HPDE6-E6E7 (cell line): ENCODE data around the gene PDE7B.

Experiments used
- DNase-seq: peaks from one replicate; pipeline ENCODE4 v3.0.0; 2011; ENCODE audit warnings: missing footprints; ENCODE audit errors: extremely low spot score

PDE7B gene

DNA sequence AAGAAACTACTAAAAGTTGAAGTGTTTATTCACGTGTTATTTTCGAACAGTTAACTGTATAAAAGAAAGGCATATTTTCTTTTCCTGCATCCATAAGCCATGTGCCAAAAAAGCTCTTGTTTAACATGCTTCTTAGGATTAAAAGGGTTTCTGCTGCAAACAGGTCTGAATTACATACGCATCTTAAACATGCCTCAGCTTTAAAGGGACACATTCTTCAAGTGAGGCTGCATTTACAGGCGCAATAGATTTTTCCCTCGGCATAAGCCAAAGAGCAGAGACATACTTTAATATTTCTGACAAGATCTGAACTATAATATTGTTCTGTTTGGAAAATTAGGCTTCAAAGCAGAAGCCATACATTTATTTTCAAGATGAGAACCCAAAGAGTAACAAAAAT, 39.4 kb downstream of the PDE7B start:
- DNase-seq = no peak

DNA sequence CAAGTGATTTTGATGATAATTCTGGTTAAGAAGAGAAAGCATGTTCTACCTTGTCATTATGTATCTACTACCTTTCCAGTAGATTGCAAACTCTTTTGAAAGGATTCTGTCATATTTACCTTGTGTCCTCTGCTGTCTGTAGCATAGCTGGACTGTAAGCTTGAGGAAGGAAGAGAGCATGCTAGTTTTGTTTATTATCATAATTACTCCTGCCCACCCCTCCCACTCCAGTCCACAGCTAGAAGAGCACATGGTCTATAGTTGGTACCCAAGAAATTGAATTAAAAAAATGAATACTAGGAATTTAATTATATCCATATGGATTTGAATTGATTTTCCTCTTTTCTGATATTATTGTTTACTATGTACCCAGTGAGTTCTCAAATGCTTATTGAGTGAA, 40.2 kb downstream of the PDE7B start:
- DNase-seq = no peak

DNA sequence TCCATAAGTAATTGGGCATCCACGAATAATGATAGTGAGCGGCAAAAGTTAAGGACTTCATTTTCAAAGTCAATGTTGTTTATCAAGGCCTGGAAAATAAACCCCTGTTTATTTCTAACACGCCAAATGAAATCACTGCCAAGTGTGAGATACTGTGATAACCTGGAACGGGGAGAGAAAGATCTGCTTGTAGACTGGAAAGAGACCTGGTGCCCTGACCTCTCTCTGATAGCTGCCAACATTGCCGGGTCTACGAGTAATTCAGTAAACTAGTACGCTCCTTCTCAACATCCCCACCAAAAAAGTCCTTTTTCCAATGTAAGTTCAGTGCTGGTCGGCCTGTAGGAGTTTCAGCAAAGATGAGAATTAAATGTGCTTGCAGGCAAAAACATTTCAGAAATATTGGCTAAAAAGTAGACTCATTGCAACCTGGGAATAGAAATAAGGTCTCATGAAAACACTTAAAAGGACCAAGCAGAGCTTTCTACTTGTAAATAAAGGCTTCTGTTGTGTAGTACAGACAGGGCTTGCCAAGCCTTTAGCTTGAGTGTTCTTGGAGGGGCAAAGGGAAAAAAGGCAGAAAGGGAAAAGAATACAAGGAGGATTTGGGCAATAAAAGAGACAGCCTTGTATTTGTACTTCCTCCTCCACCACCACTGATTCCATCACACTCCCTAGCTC, 43.9 kb downstream of the PDE7B start:
- DNase-seq = no peak

DNA sequence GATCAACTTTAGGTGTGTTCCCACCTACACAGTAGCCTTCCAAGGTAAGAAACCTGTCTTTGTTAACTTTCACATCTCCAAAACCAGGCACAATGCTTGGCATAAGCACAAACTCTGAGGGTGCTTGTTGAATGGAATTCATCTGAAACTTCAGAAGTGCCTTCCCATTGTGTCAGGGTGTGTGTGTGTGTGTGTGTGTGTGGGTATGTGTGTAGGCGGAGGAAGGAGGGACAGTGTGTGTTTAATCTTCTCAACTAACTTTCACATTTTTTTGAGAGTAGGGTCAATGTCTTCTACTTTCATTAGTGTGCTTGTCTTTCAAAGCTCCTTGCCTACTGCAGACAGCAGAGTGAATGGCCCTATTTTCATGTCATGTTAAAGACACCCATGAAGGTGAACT, 45.6 kb downstream of the PDE7B start:
- no peak for DNase-seq

DNA sequence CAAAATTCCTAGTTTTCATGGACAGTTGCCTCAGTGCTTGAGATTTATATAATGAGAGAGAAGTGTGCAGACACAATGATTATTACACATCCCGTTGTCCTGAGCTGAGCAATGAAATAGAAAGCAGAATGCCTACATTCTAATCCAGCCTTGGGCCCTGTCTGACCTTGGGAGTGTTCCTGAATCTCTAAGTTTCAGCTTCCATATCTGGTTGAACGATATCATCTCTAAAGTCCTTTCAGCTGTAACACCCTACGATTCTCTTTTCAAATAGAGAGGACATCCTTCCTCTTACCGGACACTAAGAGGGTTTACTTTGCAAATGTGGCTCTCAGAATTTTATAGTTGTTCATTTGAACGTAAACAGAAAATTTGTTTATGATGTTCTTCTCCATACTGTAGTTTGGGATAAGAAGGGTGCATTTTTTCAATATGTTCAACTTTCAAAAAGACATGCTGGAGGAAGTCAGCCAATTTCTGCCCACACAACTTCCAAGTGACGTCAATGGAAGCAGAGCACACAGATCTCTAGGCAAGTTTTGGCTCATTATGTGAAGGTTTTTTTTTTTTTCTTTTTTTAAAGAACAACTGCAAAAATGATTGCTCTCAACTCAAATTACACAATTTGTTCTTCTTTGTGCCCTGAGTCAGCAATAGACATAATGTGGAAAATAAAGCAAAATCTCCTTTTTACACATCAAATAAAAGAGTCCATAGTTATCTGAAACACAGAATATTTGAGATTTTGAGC, 50.4 kb downstream of the PDE7B start:
- no peak for DNase-seq

DNA sequence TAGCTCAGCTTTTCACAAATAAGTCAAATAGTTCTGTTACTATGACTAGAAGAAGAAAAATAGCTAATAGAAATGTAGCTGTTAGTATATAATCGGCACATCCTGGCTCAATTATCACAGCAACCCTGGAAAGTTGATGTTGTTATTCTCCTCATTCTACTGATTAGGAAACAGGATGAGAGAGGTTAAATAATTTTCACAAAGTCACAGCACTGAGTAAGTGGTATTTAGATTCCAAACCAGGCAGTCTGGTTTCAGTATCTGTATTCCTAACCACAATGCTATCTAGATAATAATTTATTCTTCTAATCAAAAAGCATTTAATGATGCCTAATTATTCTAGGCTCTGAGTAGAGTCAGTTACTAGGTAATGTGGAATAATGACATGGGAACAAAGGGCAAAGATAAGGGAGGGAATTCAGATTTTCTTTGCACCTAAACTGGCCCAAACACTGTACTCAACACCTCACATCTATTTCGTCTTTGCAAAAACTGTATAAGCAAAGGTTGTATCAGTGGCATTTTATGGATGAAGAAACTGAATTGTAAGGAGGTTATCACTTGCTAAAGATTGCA, 51.3 kb downstream of the PDE7B start:
- no peak for DNase-seq

DNA sequence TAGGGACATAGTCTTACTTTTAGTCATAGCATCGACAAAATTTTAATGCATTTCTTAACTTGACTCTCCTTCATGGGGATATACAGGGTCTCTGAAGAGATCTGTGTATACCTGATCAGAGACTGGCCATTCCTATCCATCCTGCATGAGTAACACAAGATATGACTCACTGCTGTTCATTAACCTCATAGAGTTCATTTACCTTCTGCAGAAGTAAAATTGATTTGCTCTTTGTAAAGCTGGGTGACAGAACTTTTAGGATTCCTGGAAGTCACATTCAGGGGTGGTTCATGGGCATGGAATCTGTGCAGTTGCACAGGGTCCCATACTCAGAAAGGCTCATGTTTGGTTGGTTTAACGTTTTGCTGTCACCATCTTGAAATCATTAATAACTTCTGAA, 53.2 kb downstream of the PDE7B start:
- peak; percentile 38 for DNase-seq

DNA sequence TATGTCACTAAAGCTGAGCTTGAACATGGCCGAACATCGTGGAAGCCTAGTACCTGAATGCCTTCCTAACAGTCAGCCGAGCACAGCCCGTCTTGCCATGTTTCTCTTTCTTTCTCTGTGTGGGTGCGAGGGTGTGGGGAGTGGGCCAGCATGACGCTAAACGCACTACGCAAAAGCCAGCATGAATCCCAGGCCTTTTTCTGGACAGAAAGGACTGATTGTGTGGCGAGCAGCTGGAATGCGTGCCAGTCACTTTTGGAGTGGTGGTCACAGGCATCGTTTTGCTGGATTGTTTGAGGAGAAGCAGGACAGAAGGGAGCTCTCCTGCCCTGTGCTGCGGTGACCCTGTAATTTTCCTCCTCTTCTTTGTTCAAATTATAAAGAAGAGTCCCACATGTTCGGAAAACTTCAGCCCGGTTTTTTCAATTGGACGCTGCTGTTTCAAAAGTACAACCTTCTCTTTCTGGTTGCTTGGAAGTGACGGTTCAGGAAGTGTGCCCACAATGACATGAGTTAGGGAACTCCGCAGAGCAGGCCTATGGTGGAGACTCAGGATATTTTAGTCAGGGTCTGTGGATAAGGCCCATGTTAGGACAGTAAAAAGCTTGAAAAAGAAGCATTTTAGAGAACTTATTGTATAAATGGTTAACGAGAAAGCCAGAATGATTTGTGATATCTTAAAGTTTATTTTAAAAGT, 54.3 kb downstream of the PDE7B start:
- no peak for DNase-seq

DNA sequence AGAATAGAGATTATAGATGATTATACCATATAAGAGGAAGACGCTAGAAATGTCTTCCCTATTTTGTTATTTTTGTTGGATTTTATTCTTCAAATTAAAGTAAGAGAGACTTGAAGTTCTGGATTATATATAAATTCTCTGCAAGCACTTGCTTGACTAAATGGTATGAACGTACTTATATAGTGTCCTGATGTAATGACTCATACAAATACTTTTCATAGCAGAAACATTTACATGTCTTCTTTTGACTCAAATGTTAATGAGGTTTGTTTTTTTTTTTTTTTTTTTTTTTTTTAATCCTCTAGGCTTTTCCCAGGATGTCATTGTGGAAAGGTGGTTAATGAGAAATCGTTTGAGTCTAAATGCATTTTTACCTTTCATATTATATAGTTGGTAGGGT, 55.0 kb downstream of the PDE7B start:
- peak; percentile 10 for DNase-seq

DNA sequence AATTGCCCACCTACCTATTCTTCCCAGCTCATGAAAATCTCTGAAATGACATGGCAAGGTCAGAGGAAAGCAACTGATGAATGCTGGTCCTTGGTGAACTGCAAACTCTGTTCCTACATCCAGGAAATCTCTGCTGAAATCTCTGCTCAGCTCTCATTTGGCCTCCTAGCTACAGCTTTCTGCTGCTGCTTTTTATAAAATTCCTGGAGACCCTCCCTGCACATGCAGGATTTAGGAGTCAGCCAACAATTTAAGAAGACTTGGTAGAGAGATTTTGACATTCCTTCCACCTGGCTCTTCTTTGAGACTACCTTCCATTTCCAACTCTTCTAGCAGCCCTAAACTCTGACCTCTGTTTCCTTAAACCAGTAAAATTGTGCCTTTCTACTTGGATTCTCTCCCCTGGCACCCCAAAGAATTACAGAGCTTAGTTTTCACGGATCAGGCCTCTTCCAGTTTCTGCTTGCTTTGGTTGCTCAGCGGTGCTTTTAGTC, 55.5 kb downstream of the PDE7B start:
- DNase-seq = no peak

DNA sequence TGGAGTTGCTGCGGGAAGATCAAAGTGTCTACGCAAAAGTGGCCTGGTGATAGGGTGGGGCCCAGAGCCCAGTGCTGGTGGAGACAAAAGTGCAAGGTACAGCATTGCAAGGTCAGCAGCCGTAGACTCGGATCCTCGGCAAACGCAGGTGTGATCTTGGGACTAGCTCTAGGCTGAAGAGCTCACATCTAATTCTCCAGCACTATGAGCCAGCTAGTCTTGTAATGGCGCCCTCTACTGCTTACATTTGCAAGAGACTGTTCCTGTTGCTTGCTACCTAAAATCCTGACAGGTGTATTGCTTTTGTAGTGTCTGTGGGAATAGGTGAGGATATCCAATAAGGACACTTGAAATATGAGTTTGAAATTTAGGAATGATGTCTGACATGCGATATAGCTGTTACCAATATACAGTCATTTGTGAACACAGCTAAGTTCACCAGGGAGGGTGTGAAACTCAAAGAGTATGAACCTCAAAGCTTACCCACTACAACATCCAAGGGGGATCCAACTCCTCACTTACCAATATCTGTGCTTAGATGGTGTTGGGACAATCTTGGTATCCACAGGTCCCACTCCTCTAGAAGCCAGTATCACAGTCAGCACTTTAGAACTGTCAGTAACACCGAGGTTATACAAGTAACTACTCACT, 58.4 kb downstream of the PDE7B start:
- peak; percentile 36 for DNase-seq

DNA sequence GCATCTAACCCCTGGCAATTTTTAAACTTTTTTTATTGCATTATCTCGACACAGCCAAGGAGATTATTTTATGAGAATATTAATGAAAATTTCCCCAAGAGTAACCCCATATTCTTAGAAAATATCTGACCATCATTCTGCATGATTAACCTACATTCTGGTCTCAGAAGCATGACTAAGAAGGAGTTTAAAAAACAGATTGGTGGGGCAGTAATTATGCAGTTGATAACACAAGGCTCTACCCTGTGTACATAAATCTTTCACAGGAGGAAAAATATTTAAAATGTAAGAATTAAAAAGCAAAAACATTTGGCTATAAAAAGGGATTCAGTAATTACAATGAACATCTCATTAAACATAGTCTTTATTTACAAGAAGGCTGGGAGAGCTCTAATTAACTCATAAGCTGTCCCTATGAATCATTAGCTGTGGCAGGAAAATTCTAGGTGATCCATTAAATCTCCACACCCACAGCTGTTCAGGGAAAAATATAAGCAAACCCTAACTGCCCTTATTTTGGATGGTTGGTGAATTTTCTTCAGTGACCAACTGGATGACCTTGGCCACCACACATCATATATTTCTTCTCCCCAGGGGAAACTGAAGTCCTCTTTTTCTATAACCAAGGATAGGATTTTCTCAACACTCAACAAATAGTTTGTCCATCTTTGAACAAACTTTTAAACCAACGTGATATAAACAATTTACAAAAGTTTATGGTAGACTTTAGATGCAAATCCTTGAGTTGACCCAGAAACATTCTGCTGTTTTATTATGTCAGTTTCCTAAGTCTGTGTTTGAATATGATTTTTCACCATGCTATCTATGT, 59.5 kb downstream of the PDE7B start:
- DNase-seq = no peak

DNA sequence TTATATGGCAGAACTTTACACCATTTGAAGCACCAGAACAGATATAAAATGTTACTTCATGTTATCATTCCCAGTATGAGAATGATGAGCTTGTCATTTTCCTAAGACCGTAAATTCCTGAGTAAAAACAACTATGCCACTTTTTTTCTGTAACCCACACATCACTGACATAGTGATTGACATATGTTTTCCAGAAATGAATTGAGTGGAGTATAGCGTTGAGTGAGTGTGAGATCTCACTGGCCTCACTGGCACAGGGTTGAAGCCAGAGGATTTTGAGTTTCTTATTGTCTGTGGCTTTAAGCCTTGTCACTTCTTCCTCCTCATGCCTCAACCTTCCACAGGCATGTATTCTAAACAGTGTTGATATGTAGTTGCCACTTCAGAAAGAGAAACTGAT, 62.3 kb downstream of the PDE7B start:
- no peak for DNase-seq

DNA sequence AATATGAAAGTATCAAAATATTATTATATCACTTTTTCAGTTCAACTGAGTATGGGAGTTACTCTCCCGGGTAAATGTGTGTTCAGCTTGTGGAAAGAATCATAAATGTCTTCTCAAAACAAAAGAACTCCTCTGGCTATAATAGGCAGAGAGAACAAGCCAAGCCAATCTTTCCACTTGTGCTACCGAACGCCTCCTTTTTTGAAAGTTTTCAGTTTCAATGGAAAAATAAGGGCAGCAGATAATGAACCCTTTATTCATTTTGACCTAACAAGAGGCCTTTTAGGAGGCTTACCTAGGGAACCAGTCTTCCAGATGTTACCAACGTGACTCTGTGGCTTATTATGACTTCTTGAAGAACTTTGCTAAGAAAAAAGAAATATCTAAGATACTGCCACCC, 67.5 kb downstream of the PDE7B start:
- DNase-seq = no peak

DNA sequence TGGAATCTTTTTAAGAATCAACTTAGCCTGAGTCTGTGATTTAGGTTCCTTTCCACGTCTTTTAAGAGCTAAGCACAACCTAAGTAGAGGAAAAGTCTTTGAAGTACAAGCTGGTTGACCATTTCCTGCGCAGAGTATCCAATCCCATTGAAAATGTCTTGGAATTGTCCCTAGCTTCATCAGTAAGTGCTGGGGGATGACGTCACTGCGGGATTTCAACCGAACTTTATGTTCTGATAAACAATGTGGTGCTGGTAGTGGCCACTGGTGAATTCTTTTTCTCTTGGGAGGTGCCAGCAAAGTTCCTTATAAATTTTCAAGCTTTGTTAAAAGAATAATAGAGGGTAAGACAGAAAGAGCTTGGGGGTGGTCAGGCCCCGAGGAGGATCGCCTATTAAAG, 69.2 kb downstream of the PDE7B start:
- no peak for DNase-seq

DNA sequence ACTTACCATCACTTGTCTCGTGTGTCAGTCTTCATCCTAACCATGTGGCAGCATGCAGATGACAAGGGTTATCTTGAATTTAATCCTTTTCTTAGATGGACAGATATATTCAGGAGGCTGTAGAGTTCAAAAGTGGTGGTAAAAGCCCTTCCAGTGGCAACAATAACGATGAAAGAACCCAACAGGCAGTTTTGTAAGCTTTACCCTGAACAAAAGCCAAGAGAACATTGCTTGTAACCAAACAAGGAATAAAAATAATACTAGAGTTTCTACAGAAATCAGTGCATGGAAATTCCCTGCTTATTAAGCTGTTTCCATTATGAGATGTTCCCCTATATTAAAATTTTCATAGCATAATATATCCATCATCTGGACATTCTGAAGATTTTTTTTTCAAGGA, 69.7 kb downstream of the PDE7B start:
- no peak for DNase-seq

DNA sequence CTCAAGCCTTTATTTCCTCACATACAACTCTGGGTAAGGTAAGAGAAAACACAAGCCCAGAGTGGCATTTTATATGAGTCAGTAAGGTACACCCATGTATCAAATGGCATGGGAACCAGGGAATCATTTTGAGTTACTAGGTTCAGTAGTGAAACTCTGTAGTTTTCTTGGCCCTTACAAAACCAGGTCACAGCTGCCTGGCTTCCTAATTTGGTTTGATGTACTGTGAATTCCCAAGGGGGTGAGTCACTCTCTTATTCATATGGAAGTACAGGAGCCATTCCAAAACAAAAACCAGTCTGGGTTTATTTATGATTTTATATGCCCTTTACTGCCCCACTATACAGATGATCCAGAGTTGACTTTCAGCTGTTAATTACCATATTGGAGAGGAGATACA, 70.7 kb downstream of the PDE7B start:
- DNase-seq = peak; percentile 64

DNA sequence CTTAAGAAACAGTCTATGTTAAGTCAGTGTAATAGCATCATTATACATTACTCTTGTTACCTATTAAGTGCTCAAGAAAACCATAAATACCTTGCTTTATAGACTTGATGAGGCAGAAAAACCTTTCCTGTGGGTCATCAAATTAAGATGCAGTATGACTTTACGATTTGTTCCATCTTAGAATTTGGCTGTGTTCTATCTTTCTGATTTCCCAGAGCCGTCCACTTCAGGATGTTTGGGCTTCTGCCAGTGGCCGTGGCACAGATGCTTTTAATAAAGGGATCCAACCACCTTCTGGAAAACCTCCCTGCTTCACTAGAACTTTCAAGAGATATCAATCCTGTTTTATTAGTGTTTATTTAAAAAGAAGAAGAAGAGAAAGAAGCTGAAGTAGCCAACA, 71.2 kb downstream of the PDE7B start:
- no peak for DNase-seq

DNA sequence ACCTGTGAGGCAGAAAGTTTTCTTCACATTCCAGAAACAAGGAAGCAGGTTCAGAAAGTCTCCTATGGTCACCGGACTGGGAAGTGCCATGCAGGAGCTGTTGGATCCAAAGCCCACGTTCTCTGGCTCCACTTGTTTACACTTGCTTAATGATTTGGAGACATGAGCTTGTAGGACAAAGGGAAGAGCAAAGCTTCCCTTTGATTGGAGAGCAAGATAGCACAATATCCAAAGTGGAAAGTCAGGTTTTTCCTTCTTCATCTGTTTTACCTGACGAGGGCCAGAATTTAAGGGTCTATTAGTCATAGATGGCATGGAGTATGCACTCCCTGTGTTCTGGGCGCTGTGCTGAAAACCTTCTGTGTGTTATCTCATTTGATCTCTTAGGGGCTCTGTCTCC, 81.2 kb downstream of the PDE7B start:
- DNase-seq = no peak

DNA sequence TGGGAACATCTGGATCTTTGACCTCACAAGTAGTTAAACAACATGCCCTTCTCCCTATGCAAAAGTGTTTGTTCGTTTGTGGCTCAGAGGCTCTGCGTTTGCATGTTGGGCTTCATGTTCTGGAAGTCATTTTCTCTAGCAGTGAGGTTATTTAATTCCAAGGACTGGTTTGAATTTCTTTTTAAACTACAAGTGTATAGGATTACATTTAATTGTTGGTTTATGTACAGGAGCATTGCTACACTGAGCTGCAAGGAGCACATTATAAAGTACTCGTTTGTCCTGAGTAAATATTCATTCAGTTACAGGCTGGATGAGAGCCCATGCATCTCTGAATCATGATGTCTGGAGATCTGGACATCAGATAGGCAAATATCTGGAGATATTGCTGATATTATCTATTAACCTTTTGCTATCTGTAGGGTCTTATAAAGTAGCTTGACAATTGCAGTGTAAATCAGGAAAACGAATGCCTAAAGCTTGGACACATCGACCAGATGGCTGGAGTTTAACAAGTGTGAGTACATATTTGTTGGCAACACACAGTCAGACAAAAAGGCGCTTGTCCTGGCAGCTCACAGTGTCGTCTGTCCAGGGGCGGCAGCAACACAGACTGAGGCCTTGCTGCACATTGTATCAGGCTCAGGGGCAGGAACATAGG, 84.6 kb downstream of the PDE7B start:
- DNase-seq = no peak

DNA sequence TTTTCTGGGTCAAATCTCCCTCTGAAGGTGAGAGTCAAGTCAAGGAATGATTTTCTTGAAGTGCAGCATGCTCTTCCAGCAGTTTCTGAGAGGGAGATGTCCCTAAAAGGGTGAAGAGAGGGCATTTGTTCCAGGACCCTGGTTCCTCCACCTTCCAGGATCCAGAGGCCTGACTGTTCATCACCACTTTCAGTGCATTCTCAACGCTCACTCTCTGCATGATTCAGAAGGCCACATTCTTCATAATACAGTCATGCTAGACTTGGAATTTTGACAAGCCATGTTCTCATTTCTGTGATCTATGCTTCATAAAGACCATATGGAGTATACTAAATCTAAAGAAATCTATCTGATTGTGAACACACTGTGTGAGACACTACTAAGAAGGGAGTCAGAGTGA, 85.1 kb downstream of the PDE7B start:
- peak; percentile 61 for DNase-seq
